Measurements from ENCODE around the gene JPH4. TPM values are rescaled to one million over a fixed set of nuclear protein-coding genes. Genes with fewer than 3 reads are reported as not detected.

The JPH4 gene
- total and polyA plus RNA-seq, 12 donors = 0.42 to 35.8 (median 4.7) TPM

GRCh38 chr14:23545740-23546365 lies 32.7 kb downstream of the JPH4 start:
- no peaks in the 10 kb centered on the region for H3K9me3 ChIP-seq (replicated peaks in 1 of 3)
- no peak overlapping the region for H3K4me3 ChIP-seq
- intact Hi-C loops (cut with DNase I) = loop anchor here in 1 of 2 donors (5.0 kb wide), 1 partner anchor 74 kb away; no protein-coding TSS in a partner anchor
- peaks cover 0 to 18% of the 10 kb centered on the region in 2 donors for H3K4me1 ChIP-seq (replicated peaks in 1 of 2)
- DNase-seq = no peak
- no peaks in the 10 kb centered on the region for H3K36me3 ChIP-seq (replicated peaks in 1 of 2)
- no peaks in the 10 kb centered on the region for H3K27me3 ChIP-seq
- no peak for TF ChIP-seq POLR2A (IDR thresholded peaks at IDR 0.05)
- no peak for TF ChIP-seq CTCF (IDR thresholded peaks at IDR 0.05)
- 75 to 88% (median 85%) methylated on average over 4 of the region's 4 CpGs for WGBS, 4 donors
- H3K27ac ChIP-seq = peak overlapping the region in 2 of 5 donors; percentile 49 to 52

GRCh38 chr14:23544511-23545447 lies 33.8 kb downstream of the JPH4 start:
- DNase-seq = peak in 4 of 7 donors; percentile 21 to 80 (median 46)
- H3K27me3 ChIP-seq = no peaks in the 10 kb centered on the region
- no peaks in the 10 kb centered on the region for H3K9me3 ChIP-seq (replicated peaks in 1 of 3)
- peaks cover 0 to 12% of the 10 kb centered on the region in 2 donors for H3K4me1 ChIP-seq (replicated peaks in 1 of 2)
- no peak for TF ChIP-seq CTCF (IDR thresholded peaks at IDR 0.05)
- TF ChIP-seq POLR2A (IDR thresholded peaks at IDR 0.05) = no peak
- intact Hi-C loops (cut with DNase I) = loop anchor here in 1 of 2 donors (5.0 kb wide), 1 partner anchor 72 kb away; no protein-coding TSS in a partner anchor
- H3K36me3 ChIP-seq (replicated peaks in 1 of 2) = no peaks in the 10 kb centered on the region
- 56 to 63% (median 59%) methylated on average over 24 to 25 of the region's 25 CpGs for WGBS, 4 donors
- H3K27ac ChIP-seq = peak overlapping the region in 2 of 5 donors; percentile 49 to 52
- no peak overlapping the region for H3K4me3 ChIP-seq

GRCh38 chr14:23543403-23543802 lies 35.2 kb downstream of the JPH4 start:
- Histone ChIP-seq H3K4me3 (no peak overlapping the region), H3K36me3 (replicated peaks in 1 of 2) (no peaks in the 10 kb centered on the region), H3K27me3 (no peaks in the 10 kb centered on the region), H3K27ac (no peak overlapping the region), H3K4me1 (replicated peaks in 1 of 2) (peaks cover 0 to 16% of the 10 kb centered on the region in 2 donors), H3K9me3 (replicated peaks in 1 of 3) (no peaks in the 10 kb centered on the region)
- TF ChIP-seq POLR2A (IDR thresholded peaks at IDR 0.05) (no peak), CTCF (IDR thresholded peaks at IDR 0.05) (no peak)
- WGBS, 4 donors = 92 to 98% (median 96%) methylated on average over 5 of the region's 5 CpGs
- intact Hi-C loops (cut with DNase I) = no loop called here
- DNase-seq = no peak

GRCh38 chr14:23542261-23542660 lies 36.3 kb downstream of the JPH4 start:
- H3K36me3 ChIP-seq (replicated peaks in 1 of 2) = no peaks in the 10 kb centered on the region
- H3K4me3 ChIP-seq = no peak overlapping the region
- H3K9me3 ChIP-seq (replicated peaks in 1 of 3) = no peaks in the 10 kb centered on the region
- intact Hi-C loops (cut with DNase I) = no loop called here
- no peak overlapping the region for H3K27ac ChIP-seq
- no peak for DNase-seq
- no peak for TF ChIP-seq CTCF (IDR thresholded peaks at IDR 0.05)
- TF ChIP-seq POLR2A (IDR thresholded peaks at IDR 0.05) = no peak
- 75 to 89% (median 83%) methylated on average over 5 of the region's 5 CpGs for WGBS, 4 donors
- peaks cover 0 to 9% of the 10 kb centered on the region in 2 donors for H3K4me1 ChIP-seq (replicated peaks in 1 of 2)
- no peaks in the 10 kb centered on the region for H3K27me3 ChIP-seq
